Gastrocnemius medialis (tissue), 4 donors: ENCODE measurements around the gene NAB2.

Source experiments
- POLR2A ChIP-seq, 2 donors: fragments of 450-650 bp; IDR thresholded peaks; one replicate each; pipeline ENCODE4 v1.6.1; 2017; ENCODE audit warnings: antibody characterized with exemption in 2 of 2, mild to moderate bottlenecking in 2 of 2, moderate library complexity in 2 of 2
- TF ChIP-seq, protein P1 (sequence below), 5 experiments: fragments of 450-650 bp in 3 of 5; fragments of 200-600 bp in 2 of 5; sonication (generic) in 2 of 5; IDR thresholded peaks in 4 of 5; conservative IDR thresholded peaks in 1 of 5; 1 replicate in 4 of 5; 2 replicates in 1 of 5; pipeline ENCODE4 v1.5.1; 2016 to 2019; ENCODE audit warnings: antibody characterized with exemption in 5 of 5, mild to moderate bottlenecking in 3 of 5, moderate library complexity in 3 of 5

DNA sequence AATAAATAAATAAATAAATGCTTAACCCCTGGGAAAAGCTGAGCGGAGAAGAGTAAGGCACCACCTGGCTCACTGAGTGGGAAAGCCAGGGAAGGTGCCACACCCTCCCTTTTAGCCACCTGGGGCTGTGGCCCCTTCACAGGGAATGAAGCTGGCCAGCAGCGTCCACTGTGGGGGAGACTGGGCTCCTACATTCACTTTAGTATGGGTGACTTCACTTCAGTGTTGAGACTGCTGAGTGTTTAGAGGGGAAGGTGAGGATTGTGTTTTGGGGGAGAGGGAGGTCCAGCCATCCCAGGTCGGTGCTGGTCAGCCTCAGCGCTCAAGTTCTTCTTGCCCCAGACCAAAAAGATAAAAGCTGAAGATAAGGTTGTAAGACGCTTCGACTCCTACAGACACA is 1.6 kb downstream of the NAB2 start:
- TF ChIP-seq POLR2A (IDR thresholded peaks at IDR 0.05): no peak
- TF ChIP-seq, protein P1, sequence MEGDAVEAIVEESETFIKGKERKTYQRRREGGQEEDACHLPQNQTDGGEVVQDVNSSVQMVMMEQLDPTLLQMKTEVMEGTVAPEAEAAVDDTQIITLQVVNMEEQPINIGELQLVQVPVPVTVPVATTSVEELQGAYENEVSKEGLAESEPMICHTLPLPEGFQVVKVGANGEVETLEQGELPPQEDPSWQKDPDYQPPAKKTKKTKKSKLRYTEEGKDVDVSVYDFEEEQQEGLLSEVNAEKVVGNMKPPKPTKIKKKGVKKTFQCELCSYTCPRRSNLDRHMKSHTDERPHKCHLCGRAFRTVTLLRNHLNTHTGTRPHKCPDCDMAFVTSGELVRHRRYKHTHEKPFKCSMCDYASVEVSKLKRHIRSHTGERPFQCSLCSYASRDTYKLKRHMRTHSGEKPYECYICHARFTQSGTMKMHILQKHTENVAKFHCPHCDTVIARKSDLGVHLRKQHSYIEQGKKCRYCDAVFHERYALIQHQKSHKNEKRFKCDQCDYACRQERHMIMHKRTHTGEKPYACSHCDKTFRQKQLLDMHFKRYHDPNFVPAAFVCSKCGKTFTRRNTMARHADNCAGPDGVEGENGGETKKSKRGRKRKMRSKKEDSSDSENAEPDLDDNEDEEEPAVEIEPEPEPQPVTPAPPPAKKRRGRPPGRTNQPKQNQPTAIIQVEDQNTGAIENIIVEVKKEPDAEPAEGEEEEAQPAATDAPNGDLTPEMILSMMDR (IDR thresholded peaks at IDR 0.05 in 4 of 5, conservative IDR thresholded peaks at IDR 0.05 in 1 of 5): no peak
